Fibroblast of the conjunctiva (primary cell): ENCODE results near the gene RCOR1.
"Not testable (repeated sequence)": the region's sequence is repeated elsewhere in the genome, so short reads cannot be mapped to it uniquely, and the experiment has no call there.

Experiments used
- DNase-seq: peaks from one replicate; pipeline ENCODE4 v3.0.0-alpha.2; 2010; ENCODE audit warnings: low read depth

The RCOR1 gene

DNA sequence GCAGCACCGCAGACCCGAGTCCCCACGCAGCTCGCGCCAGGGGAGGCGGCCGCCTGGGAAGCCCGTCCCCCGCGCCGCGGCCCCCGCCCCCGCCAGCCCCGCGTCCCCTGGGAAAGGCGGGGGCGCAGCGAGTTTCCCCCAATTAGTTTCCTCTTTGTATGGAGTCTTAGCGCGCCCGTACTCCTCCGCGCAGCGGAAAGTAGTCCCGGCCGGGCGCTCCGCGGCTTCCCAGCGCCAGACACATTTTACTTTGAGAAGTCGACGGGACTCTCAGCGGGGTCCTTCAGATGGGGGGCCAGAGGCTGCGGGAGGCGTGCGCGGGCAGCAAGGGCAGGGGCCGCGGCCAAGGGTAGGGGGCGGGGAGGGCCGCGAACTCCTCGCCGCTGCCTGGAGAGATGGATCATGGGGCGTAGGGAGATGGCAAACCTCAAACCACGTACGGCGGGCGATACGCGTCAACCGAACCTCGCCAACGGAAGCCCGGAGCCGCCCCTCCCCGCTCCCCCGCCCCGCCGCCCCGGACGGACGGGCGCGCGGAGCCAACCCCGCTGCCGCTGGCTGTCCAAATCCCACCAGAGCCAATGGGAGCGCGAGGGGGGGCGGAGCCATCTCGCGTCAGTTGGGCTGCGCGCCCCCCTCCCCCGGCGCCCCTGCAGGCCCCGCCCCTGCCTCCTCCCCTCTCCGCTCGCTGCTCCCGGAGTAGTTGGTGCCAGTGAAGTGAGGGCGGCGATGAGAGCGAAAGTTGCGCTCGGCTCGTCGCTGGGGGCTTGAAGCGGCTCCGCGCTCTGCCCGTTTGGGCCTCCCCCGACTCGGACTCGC is at the start of gene RCOR1:
TSS of gene RCOR1 (plus strand) at position 706 of the 819 bp plus-strand sequence. CDS start 238 bp downstream, outside the sequence.
- peak; percentile 95 for DNase-seq

DNA sequence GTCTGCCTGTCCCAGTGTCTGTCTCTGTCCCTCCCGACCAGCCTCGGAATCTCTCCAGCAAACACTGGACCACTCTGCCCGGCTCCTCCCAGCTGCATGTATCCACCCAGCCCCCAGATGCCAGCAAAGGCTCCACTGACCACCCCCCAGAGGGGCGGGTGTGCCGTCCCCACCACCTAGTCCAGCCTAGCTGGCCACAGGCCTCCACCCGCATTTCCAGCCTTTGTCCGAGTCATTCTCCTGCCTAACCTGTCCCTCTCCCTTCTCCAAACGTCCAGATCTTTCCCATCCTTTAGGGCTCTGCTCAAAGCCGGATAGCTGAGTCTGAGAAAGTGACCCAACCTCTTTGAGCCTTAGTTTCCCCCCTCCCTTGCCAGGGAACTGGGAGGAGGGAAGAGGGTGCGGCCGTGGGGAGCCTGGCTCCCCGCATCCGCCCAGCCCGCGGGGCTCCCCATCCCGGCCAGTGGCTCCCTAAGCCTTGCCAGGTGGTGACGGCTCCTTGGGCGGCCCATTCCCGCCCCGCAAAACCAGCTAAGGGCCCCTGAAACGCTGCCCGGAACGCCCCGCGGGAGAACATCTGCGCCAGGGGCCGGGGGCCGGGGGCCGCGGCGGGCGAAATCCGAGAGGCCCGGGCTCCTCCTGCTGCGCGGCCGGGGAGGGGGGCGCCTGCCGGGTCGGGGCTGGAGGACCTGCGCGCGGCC is 48.3 kb upstream of the RCOR1 start:
- no peak for DNase-seq

DNA sequence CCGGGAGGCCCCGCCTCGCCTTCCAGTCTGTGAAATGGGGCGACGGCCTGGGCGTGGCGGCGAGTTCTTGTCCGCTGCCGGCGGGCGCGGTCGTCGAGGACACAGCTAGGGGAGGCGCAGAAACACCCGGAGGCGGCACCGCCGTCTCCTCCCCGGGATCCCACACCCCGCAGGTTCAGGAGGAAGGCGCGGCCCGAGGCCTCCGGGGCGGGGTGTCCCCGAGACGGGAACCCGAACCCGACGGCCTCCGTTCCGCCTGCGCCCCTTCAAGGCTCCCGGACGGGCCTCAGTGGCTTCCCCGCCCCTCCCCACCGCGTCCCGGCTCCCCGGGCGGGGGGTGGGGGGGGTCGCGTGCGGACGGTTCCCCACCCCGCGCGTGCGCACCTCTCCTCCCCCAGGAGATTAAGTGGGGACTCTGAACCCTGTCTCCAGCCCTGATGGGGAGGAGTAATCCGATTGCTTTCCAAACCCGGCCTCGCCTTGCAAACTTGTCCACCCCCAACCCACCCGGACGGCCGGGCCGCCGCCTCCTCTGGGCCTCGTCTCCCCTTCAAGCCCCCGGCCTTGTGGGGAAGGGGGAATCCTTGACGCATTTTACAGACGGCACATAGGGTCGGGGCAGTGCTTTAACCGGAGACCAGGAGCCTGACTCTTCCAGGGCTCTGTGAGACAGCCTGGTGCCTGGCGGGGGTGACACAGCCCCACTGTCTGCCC is 47.5 kb upstream of the RCOR1 start:
- DNase-seq, result no peak

DNA sequence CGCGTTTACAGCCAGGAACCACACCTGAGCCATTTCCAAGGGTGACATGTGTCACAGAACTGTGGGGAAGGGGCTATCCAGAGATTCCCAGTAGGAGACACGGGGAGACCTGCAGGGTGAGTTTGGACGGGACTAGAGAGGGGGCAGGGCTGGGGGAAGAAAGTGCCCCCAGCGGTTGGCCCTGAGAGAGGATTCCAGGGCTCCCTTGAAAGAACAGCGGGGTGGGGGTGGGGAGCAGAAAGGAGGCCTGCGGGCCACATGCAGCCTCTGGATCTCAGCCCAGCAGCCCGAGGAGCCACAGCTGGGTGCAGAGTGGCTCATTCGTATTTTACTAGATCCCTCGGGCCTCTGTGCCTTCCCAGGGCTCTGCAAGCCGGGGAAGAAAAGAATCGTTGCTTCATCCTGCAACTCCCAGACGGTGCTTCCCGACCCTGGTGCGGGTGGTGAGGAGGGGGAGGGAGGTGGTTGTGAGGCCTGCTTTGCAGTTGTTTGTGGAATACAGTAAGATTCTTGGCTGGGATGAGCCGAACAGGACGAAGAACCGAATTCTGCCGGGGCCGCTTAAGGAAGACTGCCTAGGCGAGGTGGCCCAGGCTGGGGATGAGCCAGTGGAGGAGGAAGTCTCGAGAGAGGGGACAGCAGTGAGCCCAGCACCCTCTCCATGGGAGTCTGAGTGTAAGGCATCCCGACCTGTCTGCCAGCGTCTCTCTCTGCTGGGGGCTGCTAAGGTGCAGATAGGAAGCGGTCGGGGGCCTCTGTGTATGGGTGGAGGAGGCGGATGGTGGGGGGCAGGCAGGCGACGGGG is 46.8 kb upstream of the RCOR1 start:
- peak; percentile 62 for DNase-seq

DNA sequence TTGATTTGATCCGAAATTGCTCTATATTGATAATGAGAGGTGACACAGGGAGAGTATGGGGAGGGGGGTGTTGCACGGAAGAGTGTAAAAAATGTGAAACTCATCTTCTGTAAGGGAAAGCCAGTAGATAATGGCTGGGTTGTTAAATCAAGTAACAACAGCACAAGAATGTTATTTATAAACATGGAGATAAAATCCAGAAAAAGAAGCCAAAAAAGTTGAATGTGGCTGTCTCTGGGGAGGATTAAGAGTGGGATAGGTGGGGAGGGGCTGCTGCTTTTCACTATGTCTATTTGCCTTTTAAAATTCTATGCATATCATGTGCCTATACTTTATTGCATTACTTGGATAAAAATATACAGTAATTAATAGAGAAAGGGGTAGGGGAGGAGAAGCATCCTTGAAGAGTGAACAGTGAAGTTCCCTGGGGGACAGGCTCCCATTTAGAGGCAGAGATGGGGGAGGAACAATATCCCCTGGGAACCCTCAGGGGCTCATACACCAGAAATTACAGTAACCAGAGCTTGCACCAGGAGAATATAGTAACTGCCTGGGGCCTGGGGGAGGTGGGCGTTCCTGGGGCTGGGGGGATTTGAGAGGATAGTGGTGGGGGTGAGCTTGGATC is 43.7 kb upstream of the RCOR1 start:
- no peak for DNase-seq

DNA sequence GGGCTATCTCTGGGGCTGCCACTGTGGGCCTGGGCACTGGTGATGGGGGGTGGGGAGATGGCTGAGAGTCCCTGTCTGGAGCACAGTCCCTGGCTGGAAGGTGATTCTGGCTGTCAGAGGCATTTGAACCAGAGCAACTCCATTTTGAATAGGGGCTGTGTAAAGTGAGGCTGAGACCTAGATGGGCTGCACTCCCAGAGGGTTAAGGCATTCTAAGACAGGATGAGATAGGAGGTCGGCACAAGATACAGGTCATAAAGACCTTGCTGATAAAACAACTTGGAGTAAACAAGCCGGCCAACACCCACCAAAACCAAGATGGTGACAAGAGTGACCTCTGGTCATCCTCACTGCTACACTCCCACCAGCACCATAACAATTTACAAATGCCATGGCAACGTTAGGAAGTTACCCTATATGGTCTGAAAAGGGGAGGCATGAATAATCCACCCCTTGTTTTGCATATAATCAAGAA is 41.5 kb upstream of the RCOR1 start:
- DNase-seq, result not testable (repeated sequence)

DNA sequence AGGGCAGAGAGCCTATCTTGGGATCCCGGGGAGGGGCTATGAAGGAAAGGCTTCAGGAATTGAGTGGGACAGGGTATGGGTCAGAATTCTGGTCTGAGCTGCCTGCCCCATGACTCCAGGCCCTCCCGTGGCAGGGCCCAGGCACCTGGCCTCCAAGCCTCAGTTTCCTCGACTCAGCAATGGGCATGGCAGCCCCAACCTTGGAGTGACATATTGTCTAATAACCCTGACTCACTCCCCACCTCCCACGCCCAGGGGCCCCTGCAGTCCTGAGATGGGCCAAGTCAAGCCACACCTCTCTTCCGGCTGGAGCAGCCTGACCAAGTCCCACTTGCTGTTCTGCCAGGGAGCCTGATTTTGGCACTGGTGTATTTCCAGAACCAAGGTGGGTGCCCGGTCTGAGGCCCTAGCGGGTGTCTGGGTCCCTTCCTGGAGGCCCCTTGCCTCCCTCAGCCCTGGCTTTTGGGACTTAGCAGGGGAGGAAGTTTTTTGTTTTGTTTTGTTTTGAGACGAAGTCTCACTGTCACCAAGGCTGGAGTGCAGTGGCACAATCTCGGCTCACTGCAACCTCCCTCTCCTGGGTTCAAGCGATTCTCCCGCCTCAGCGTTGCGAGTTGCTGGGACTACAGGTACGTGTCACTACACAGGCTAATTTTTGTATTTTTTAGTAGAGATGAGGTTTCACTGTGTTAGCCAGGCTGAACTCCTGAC is 40.3 kb upstream of the RCOR1 start:
- DNase-seq, result no peak

DNA sequence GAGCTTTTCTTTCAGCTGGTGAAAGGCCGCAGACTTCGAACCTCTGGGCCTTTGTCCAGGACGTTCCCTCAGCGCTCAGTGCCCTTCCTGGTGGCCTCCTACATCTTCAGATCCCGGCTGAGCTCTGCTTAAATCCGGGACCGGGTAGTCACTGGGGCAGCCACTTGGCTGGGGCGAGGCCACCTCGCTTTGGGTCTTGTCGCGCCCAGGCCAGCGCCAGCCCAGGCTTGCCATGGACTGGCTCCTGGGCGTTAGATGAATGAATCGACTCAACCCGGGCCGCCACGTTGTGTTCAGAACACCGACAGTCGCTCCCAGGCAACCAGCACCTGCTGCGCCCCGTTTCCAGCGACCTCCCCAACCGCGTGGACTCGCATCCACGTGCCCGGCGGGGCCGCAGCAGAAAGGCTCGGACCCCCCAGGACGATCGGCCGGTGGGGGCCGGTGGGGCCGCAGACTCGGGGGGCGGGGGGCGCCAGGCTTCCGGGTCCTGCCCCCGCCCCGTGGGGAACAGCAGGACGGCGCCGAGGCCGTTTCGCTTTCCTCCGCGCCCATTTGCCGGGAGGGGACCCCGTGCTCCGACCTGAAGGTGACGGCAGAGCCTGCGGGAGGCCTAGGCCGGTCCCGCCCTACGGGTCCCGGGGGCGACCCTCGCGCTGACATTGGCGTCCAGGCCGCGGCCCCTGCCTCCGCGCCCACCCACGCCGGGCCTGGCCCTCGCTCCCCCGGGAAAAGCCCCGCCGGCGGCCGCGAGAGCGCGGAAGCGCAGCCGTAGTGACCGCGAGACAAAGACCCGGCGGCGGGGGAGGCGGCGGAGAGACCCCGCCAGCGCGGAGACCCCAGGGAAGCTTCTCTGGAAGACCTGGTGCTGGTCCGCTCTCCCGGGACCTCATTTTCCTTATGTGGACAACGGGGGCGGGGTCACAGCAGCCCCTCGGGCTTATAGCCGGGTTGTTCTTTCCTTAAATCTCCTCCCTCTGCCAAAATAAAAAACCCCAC is 37.3 kb upstream of the RCOR1 start:
- no peak for DNase-seq

DNA sequence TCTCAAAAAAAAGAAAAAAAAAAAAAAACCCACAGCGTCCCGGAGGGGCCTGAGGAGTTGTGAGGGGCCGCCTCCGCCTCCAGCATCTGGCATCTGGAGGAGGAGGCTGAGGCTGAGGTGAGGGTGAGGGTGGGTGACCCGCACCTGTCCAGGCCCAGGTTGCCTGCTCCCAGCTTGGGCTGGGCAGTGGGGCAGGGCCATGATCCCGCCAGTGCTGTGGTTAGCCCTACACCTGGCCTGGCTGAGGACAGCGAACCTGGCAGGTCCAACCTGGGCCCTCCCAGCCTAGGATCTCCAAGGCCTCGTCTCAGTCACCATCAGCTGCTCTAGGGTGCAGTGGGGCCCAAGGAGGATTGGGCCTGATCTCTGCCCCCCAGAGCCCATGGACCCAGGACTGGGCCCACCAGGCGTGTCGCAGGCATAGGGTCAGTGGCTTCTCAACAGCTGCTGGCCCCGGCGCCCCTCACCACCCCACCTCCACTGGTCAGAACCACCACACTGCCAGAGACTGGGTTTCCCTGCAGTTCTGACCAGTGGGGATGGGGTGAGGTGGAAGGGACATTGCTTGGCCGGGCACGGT is 36.3 kb upstream of the RCOR1 start:
- no peak for DNase-seq

DNA sequence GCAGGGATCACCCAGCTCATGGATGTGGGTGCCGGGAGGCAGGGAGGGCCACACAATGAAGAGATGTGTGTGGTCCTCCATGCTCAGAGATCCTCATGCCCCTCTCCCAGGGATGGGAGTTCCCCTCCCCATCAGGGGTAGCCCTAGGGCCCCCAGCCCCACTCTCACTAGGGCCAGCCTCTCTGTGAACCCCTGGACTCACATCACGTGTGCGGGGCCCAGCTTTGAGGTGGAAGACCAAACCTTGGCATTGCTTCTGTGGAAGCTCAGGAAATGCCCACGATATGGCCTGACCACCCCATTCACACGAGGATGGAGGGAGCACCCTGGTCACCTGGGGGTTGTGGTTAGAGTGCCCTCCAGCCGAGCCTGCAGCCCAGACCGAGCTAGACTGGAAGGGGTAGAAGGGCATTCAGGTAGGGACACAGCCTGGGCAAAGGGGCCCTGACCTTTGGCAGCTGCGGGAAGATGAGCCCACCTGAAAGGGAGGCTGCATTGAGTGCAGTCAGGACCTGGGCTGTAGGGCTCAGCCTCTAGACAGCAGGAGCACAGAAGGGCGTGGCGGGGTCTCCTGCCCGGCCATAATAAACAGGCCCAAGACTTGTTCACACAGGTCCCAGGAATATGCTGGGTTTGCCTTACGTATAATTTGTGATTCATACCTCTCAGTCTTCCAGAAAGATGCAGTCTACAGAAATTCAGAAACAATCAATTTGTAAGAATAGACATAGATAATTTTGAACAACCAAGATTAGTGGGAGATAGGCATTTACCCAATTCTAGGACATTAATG is 34.8 kb upstream of the RCOR1 start:
- no peak for DNase-seq

DNA sequence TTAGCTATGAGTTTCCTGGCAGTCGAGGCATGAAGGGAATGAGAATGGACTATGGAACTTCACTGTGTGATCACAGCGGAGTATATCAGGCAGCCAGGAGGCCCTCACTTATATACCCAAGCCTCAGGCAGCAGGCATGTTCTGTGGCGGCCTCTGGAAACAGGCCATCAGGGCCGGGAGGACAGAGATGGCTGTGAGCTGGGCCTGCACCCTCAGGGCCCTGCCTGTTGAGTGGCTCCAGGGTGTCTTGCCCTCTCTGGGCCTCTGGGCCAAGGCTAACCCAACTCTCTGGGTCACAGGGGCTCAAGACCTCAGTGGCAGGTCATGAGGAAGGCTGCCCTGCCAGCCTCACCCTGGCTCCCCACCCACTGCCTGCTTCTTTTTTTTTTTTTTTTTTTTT is 33.9 kb upstream of the RCOR1 start:
- no peak for DNase-seq

DNA sequence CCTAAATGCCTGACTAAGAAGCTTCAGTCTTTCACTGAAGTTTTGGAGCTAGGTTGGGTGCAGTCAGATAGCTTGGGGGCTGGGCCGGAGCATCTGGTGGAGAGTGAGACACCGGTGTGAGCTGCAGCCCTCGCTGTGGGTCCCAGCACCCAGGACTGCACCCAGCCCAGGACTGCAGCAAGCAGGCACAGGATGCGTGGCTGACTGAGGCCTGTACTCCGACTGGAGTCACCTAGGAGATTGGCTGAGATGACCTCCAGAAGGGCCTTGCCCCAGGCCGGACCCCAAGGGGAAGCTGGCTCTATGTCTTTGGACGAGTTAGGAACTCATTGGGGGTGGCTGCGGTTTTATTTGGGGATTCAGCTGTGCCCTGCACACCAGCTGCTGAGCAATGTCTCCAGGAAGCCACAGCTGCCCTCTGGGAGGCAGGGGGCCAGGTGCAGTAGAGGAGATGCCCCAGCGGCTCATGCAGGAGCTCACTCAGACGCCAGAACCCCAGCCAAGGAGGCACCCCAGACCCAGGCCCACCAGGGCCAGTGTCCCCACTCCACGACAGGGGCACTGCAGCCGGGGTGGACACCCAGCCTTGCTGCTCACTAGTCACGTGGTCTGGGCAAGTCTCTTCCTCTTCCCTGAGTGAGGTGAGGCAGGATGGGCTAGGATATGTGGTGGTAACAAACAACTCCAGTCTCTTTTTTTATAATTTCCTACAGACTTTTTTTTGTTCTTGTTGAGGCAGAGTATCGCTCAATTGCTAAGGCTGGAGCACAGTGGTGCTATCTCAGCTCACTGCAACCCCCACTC is 31.8 kb upstream of the RCOR1 start:
- DNase-seq, result no peak

DNA sequence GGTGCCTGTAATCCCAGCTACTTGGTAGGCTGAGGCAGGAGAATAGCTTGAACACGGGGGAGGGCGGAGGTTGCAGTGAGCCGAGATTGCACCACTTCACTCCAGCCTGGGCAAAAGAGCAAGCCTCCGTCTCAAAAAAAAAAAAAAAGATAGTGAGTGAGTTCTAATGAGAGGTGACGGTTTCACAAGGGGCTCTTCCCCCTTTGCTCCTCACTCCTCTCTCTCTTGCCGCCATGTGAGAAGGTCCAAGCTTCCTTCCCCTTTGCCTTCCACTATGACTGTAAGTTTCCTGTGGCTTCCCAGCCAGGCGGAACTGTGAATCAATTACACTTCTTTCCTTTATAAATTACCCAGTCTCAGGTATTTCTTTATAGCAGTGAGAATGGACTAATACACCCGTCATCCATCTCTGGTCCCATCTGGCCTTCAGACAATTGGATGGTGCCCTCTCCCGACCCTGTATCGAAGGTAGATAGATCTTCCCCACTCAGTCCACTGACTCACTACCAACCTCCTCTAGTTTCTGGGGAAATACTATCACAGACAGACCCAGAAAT is 27.0 kb upstream of the RCOR1 start:
- no peak for DNase-seq

DNA sequence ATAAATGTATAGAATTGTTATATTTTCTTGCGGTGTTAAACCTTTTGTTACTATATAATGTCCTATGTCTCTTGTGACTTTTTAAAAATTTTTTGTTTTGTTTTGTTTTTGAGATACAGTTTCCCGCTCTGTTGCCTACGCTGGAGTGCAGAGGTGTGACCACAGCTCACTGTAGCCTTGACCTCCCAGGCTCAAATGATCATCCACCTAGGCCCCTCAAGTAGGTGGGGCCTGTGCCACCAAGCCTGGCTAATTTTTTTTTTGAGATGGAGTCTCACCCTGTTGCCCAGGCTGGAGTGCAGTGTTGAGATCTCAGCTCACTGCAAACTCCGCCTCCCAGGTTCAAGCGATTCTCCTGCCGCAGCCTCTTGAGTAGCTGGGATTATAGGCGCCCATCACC is 26.5 kb upstream of the RCOR1 start:
- DNase-seq, result no peak

DNA sequence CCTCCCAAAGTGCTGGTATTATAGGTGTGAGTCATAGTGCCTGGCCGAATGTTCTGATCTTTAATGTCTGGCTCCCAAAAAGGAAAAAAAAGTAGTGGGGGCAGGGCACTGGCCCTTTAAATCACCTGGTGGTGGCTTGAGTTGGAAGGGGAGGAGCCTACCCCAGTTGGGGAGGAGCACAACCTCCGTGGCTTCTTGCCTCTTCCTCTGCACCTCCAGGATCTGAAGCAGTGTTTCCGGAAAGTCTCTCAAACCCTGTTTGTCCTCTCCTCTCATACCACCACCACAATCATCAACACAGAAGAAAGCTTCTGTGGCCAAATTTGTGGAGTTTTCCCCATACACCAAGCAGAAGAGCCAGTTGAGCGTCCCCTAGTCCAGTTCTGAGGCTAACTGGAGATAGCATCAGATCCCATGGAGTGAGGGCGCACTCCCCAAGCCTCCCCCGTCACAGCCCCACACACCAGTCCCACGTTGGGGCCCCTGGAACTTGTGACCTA is 24.3 kb upstream of the RCOR1 start:
- DNase-seq, result no peak

DNA sequence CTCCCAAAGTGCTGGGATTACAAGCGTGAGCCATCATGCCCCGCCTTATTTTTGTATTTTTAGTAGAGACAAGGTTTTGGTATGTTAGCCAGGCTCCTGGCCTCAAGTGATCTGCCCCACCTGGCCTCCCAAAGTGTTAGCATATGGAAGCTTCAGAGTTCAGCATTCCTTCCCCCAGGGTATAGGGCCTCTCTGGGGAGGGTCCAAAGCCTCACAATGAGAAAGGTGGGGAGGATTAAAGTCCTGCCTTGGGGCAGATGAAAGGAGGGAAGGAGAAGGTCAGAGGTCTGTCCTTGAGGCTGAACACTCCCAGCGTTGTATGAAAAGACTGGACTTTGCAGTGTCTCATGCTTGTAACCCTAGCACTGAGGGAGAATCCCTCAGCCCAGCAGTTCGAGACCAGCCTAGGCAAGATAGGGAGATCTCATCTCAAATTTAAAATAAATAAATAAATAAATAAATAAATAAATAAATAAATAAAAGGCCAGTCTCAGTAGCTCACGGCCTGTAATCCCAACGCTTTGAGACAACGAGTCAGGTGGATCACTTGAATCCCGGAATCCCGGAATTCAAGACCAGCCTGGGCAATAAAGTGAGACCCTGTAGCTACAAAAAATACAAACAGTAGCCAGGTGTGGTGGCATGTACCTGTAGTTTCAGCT is 22.0 kb upstream of the RCOR1 start:
- DNase-seq, result no peak
